ENCODE data around the gene BRK1. TPM values are rescaled to one million over a fixed set of nuclear protein-coding genes. Genes with fewer than 3 reads are reported as not detected.
"Not testable (repeated sequence)": the region's sequence is repeated elsewhere in the genome, so short reads cannot be mapped to it uniquely, and the experiment has no call there.

Gene BRK1
- total RNA-seq, 1 donor from 2014 or later: 136 TPM

DNA sequence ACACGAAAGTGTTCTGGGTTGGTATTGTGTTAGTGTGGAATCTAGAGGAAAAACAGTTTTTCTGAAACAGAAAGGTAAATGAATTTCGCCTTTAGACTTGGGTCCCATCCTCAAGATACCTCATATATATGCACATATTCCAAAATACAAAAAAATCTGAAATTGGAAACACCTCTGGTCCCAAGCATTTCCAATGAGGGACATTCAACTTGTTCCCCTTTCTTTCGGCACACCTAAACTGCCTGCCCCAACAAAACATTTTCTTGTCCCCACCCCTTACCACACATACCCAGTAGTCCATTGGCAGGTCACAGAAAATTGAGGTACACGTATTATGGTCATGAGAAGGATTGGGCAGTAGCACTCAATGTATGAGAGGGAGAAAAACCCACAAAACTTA is 40.2 kb downstream of the BRK1 start:
- Histone ChIP-seq H2AFZ (ENCODE audit: low read depth, low read length) (no peak overlapping the region), H3K27ac (ENCODE audit: low read depth, low read length) (no peak overlapping the region), H3K4me1 (ENCODE audit: insufficient read depth, low read length) (no peaks in the 10 kb centered on the region), H4K20me1 (ENCODE audit: insufficient read depth, low read length) (no peaks in the 10 kb centered on the region), H3K4me2 (ENCODE audit: low read length) (no peak overlapping the region), H3K9me3 (ENCODE audit: insufficient read depth, low read depth, low read length) (no peaks in the 10 kb centered on the region), H3K27me3 (ENCODE audit: insufficient read depth, low read length) (no peaks in the 10 kb centered on the region), H3K4me3 (ENCODE audit: insufficient read depth, low read depth, low read length) (no peak overlapping the region), H3K36me3 (ENCODE audit: insufficient read depth, low read length) (peaks cover 6% of the 10 kb centered on the region), H3K79me2 (ENCODE audit: insufficient read depth, low read length) (no peaks in the 10 kb centered on the region), H3K9ac (ENCODE audit: low read length) (no peak overlapping the region)
- H3K27me3 Mint-ChIP-seq (ENCODE audit: low read depth, unreplicated experiment): no peaks in the 10 kb centered on the region
- no peak for DNase-seq (ENCODE audit: low read depth)
- H3K9me3 Mint-ChIP-seq (ENCODE audit: unreplicated experiment): peaks cover 3% of the 10 kb centered on the region
- no peak overlapping the region for H3K27ac Mint-ChIP-seq (ENCODE audit: unreplicated experiment)
- no peaks in the 10 kb centered on the region for H3K4me1 Mint-ChIP-seq (ENCODE audit: low read depth, unreplicated experiment)
- H3K4me3 Mint-ChIP-seq (ENCODE audit: unreplicated experiment): no peak overlapping the region
- H3K36me3 Mint-ChIP-seq (ENCODE audit: low read depth, unreplicated experiment): peaks cover 9% of the 10 kb centered on the region
- no peak for TF ChIP-seq CTCF (IDR thresholded peaks at IDR 0.05; ENCODE audit: insufficient read depth, low read depth, low read length)
- TF ChIP-seq EZH2 (IDR thresholded peaks at IDR 0.05; ENCODE audit: insufficient read depth, low read length): no peak
- FAIRE-seq: no peak

DNA sequence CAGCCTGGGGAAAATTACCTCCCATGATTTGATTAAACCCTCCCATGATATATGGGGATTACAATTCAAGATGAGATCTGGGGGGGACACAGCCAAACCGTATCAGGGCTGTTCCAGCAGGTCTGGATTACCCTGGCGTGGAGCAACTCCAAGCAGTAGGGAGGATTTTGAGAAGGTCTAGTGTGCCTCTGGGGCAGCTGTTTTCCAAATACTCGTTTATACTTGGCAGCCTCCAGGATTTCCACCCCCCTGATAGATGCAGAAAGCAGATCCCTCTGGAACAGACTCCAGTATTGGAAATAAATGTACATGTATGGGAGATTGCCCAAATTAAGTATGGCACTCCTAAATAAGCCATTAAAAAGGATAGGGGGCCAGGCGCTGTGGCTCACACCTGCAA is 41.6 kb downstream of the BRK1 start:
- TF ChIP-seq EZH2 (IDR thresholded peaks at IDR 0.05; ENCODE audit: insufficient read depth, low read length) (no peak), CTCF (IDR thresholded peaks at IDR 0.05; ENCODE audit: insufficient read depth, low read depth, low read length) (no peak)
- H3K27me3 ChIP-seq (ENCODE audit: insufficient read depth, low read length): no peaks in the 10 kb centered on the region
- FAIRE-seq (no peak), DNase-seq (ENCODE audit: low read depth) (no peak)
- no peak overlapping the region for H3K4me3 Mint-ChIP-seq (ENCODE audit: unreplicated experiment)
- peaks cover 3% of the 10 kb centered on the region for H3K9me3 Mint-ChIP-seq (ENCODE audit: unreplicated experiment)
- H3K79me2 ChIP-seq (ENCODE audit: insufficient read depth, low read length): no peaks in the 10 kb centered on the region
- no peak overlapping the region for H3K4me3 ChIP-seq (ENCODE audit: insufficient read depth, low read depth, low read length)
- H3K9me3 ChIP-seq (ENCODE audit: insufficient read depth, low read depth, low read length): no peaks in the 10 kb centered on the region
- peaks cover 2% of the 10 kb centered on the region for H3K36me3 ChIP-seq (ENCODE audit: insufficient read depth, low read length)
- no peak overlapping the region for H3K27ac Mint-ChIP-seq (ENCODE audit: unreplicated experiment)
- no peak overlapping the region for H3K27ac ChIP-seq (ENCODE audit: low read depth, low read length)
- no peaks in the 10 kb centered on the region for H3K4me1 Mint-ChIP-seq (ENCODE audit: low read depth, unreplicated experiment)
- no peaks in the 10 kb centered on the region for H3K4me1 ChIP-seq (ENCODE audit: insufficient read depth, low read length)
- no peaks in the 10 kb centered on the region for H4K20me1 ChIP-seq (ENCODE audit: insufficient read depth, low read length)
- no peak overlapping the region for H3K4me2 ChIP-seq (ENCODE audit: low read length)
- no peak overlapping the region for H3K9ac ChIP-seq (ENCODE audit: low read length)
- H3K27me3 Mint-ChIP-seq (ENCODE audit: low read depth, unreplicated experiment): peaks cover under 1% of the 10 kb centered on the region
- peaks cover 5% of the 10 kb centered on the region for H3K36me3 Mint-ChIP-seq (ENCODE audit: low read depth, unreplicated experiment)
- no peak overlapping the region for H2AFZ ChIP-seq (ENCODE audit: low read depth, low read length)

DNA sequence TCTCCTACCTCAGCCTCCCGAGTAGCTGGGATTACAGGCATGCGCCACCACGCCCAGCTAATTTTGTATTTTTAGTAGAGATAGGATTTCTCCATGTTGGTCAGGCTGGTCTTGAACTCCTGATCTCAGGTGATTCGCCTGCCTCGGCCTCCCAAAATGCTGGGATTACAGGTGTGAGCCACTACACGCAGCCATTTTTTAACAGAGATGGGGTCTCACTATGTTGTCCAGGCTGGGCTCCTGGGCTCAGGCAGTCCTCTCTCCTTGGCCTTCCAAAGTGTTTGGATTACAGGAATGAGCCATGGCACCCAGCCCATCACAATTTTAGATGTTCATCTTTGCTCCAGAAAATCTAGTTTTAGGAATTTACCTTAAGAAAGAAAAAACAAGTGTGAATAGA is 43.1 kb downstream of the BRK1 start:
- H3K4me1 Mint-ChIP-seq (ENCODE audit: low read depth, unreplicated experiment); H3K36me3 ChIP-seq (ENCODE audit: insufficient read depth, low read length); H3K9me3 ChIP-seq (ENCODE audit: insufficient read depth, low read depth, low read length); H3K27ac Mint-ChIP-seq (ENCODE audit: unreplicated experiment); H4K20me1 ChIP-seq (ENCODE audit: insufficient read depth, low read length); DNase-seq (ENCODE audit: low read depth); H3K4me3 ChIP-seq (ENCODE audit: insufficient read depth, low read depth, low read length); H3K9me3 Mint-ChIP-seq (ENCODE audit: unreplicated experiment); H3K27me3 ChIP-seq (ENCODE audit: insufficient read depth, low read length); FAIRE-seq; H3K4me3 Mint-ChIP-seq (ENCODE audit: unreplicated experiment); H3K27ac ChIP-seq (ENCODE audit: low read depth, low read length); H3K9ac ChIP-seq (ENCODE audit: low read length); H3K27me3 Mint-ChIP-seq (ENCODE audit: low read depth, unreplicated experiment); H3K4me2 ChIP-seq (ENCODE audit: low read length); H2AFZ ChIP-seq (ENCODE audit: low read depth, low read length); H3K36me3 Mint-ChIP-seq (ENCODE audit: low read depth, unreplicated experiment); H3K79me2 ChIP-seq (ENCODE audit: insufficient read depth, low read length); H3K4me1 ChIP-seq (ENCODE audit: insufficient read depth, low read length): not testable (repeated sequence)
